Neural progenitor cell (in vitro differentiated cells): ENCODE data around the gene MEX3D.

Source experiments
- EZH2 ChIP-seq: fragments of 200-600 bp; sonication (generic); IDR thresholded peaks from 2 replicates; pipeline ENCODE4 v1.6.1; 2017; ENCODE audit warnings: antibody characterized with exemption, mild to moderate bottlenecking, moderate library complexity
- TF ChIP-seq, protein P1 (sequence below): fragments of 200-600 bp; sonication (generic); IDR thresholded peaks from 2 replicates; pipeline ENCODE4 v1.5.1; 2017; ENCODE audit warnings: antibody characterized with exemption, mild to moderate bottlenecking

DNA sequence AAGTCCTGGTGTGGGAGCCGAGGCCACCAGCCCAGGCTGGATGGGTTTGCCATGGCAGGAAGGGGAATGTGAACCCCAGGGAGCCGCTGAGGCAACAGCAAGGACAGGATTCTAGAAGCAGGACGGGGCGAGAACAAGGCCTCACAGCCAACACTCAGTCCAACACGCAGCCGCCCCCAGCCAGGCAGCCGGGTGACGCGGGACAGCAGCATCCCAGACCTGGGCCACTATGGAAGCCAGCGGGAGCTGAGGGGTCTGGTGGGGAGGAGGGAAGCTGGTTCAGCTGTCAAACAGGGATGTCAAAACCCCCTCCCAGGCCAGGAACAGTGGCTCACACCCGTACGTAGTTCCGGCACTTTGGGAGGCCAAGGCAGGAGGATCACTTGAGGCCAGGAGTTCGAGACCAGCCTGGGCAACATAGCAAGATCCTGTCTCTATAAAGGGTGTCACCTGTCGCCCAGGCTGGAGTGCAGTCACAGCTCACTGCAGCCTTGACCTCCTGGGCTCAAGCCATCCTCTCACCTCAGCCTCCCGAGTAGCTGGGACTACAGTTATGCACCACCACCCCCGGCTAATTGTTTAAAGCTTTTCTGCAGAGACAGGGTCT is 6.8 kb downstream of the MEX3D start:
- TF ChIP-seq, protein P1, sequence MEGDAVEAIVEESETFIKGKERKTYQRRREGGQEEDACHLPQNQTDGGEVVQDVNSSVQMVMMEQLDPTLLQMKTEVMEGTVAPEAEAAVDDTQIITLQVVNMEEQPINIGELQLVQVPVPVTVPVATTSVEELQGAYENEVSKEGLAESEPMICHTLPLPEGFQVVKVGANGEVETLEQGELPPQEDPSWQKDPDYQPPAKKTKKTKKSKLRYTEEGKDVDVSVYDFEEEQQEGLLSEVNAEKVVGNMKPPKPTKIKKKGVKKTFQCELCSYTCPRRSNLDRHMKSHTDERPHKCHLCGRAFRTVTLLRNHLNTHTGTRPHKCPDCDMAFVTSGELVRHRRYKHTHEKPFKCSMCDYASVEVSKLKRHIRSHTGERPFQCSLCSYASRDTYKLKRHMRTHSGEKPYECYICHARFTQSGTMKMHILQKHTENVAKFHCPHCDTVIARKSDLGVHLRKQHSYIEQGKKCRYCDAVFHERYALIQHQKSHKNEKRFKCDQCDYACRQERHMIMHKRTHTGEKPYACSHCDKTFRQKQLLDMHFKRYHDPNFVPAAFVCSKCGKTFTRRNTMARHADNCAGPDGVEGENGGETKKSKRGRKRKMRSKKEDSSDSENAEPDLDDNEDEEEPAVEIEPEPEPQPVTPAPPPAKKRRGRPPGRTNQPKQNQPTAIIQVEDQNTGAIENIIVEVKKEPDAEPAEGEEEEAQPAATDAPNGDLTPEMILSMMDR = no peak
- no peak for TF ChIP-seq EZH2
